ENCODE data around the gene SH3BP2.

The SH3BP2 gene

DNA sequence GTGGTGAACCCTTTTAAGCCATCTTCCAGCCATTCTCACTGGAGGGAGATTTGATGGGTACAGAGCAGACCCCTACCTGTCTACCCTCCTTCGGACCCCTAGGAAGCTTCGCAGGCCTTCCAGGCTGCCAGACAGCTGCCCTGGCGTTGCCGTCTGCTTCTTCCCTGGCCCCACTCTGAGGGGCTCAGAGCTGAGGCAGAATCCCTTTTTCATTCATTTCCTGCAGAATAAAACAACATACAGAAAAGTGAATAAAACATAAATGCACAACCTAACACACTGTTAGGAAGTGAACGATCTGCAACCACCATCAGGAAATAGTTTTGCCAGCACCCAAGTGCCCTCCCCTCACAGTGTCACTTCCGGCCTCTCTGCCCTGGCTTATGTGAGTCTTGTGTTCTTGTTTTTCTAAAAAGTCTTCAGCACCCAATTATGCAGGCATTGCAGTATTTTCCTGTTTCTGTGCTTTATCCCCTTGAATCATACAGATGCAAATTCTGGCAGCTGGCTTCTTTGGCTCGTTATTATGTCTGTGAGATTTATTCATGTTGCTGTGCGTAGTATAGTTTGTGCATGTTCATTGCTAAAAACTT lies 45.1 kb downstream of the SH3BP2 start:
- TF ChIP-seq CTCF (IDR thresholded peaks at IDR 0.05; ENCODE audit: insufficient read depth, low read length, missing control alignments): no peak
- H3K4me3 ChIP-seq (ENCODE audit: low read depth, low read length): peak overlapping the region; percentile 7
- no peak for DNase-seq (ENCODE audit: low read depth, low spot score)
- CTCF ChIA-PET: interaction anchor here (1.2 to 2.3 kb wide), 2 partner anchors 74 to 118 kb away, joined by 3 to 9 read pairs; no protein-coding TSS in a partner anchor
- POLR2A ChIA-PET: no interaction called here

GRCh38 chr4:2839060-2839459 lies 46.2 kb downstream of the SH3BP2 start:
- DNase-seq (ENCODE audit: low read depth, low spot score): no peak
- ChIA-PET POLR2A (no interaction called here), CTCF (interaction anchor here (1.2 to 2.3 kb wide), 3 partner anchors 22 to 117 kb away, joined by 3 to 9 read pairs (median 3); no protein-coding TSS in a partner anchor)
- no peak overlapping the region for H3K4me3 ChIP-seq (ENCODE audit: low read depth, low read length)
- no peak for TF ChIP-seq CTCF (IDR thresholded peaks at IDR 0.05; ENCODE audit: insufficient read depth, low read length, missing control alignments)

- no peak for TF ChIP-seq CTCF (IDR thresholded peaks at IDR 0.05; ENCODE audit: insufficient read depth, low read length, missing control alignments)
- ChIA-PET CTCF (interaction anchor here (1.5 kb wide), 1 partner anchor 9 kb away, joined by 4 read pairs; no protein-coding TSS in a partner anchor), POLR2A (no interaction called here)
- DNase-seq (ENCODE audit: low read depth, low spot score): no peak
- H3K4me3 ChIP-seq (ENCODE audit: low read depth, low read length): peak overlapping the region; percentile 85
Measured at GRCh38 chr4:2842687-2843262, 49.9 kb downstream of the SH3BP2 start.

- peak; percentile 63 for DNase-seq (ENCODE audit: low read depth, low spot score)
- peak within 1 kb of the TSS; percentile 85 for H3K4me3 ChIP-seq (ENCODE audit: low read depth, low read length)
- TF ChIP-seq CTCF (IDR thresholded peaks at IDR 0.05; ENCODE audit: insufficient read depth, low read length, missing control alignments): no peak
- ChIA-PET CTCF (interaction anchor here (1.5 kb wide), 1 partner anchor 9 kb away, joined by 4 read pairs; no protein-coding TSS in a partner anchor), POLR2A (interaction anchor here (0.6 kb wide), 1 partner anchor 9 kb away, joined by 3 read pairs; no protein-coding TSS in a partner anchor)
Measured at GRCh38 chr4:2843263-2843940, 50.5 kb downstream of the SH3BP2 start, which contains the start of gene ADD1. Gene ADD1, plus strand, starts transcription at chr4:2843844. Its CDS starts 32,072 bp downstream, at chr4:2875916.

- CTCF ChIA-PET: interaction anchor here (1.5 kb wide), 1 partner anchor 10 kb away, joined by 4 read pairs; no protein-coding TSS in a partner anchor
- H3K4me3 ChIP-seq (ENCODE audit: low read depth, low read length): peak overlapping the region; percentile 85
- no peak for DNase-seq (ENCODE audit: low read depth, low spot score)
- no peak for TF ChIP-seq CTCF (IDR thresholded peaks at IDR 0.05; ENCODE audit: insufficient read depth, low read length, missing control alignments)
- POLR2A ChIA-PET: interaction anchor here (0.6 kb wide), 1 partner anchor 9 kb away, joined by 3 read pairs; no protein-coding TSS in a partner anchor
Measured at GRCh38 chr4:2843941-2844584, 51.2 kb downstream of the SH3BP2 start.

Measured in AG04449 (cell line).